ENCODE results near the gene ACO2. TPM values are rescaled to one million over a fixed set of nuclear protein-coding genes. Genes with fewer than 3 reads are reported as not detected.
A peak's percentile ranks its signal among the peaks of the same experiment; 100 is the strongest.

The ACO2 gene
- total RNA-seq, 6 donors from 2014 or later: 51.3 to 102 (median 83.4) TPM

GRCh38 chr22:41573677-41574076 is 104.8 kb downstream of the ACO2 start:
- no peak for TF ChIP-seq POLR2A (IDR thresholded peaks at IDR 0.05)
- no peak for TF ChIP-seq CTCF (IDR thresholded peaks at IDR 0.05)
- TF ChIP-seq EP300 (IDR thresholded peaks at IDR 0.05): no peak
- TF ChIP-seq POLR2AphosphoS5 (IDR thresholded peaks at IDR 0.05): no peak
- no peaks in the 10 kb centered on the region for H3K9me3 ChIP-seq

GRCh38 chr22:41574847-41575381 is 106.0 kb downstream of the ACO2 start:
- H3K27ac ChIP-seq: peak overlapping the region in 3 of 4 donors; percentile 13 to 56 (median 53)
- DNase-seq (peak; percentile 27 to 87), ATAC-seq (ENCODE audit: low FRiP score in 2 of 2) (peak; percentile 23 to 63)
- no peaks in the 10 kb centered on the region for H3K9me3 ChIP-seq
- no peak overlapping the region for H3K4me3 ChIP-seq
- peaks cover 0 to 52% (median 46%) of the 10 kb centered on the region in 4 donors for H3K36me3 ChIP-seq
- no peak for TF ChIP-seq POLR2AphosphoS5 (IDR thresholded peaks at IDR 0.05)
- TF ChIP-seq EP300 (IDR thresholded peaks at IDR 0.05): no peak
- TF ChIP-seq CTCF (IDR thresholded peaks at IDR 0.05): no peak
- no peak for TF ChIP-seq POLR2A (IDR thresholded peaks at IDR 0.05)
- WGBS, 2 donors: 60 to 80% methylated on average over 4 to 24 of the region's 26 CpGs
- H3K4me1 ChIP-seq: no peaks in the 10 kb centered on the region
- H3K27me3 ChIP-seq: no peaks in the 10 kb centered on the region

More at GRCh38 chr22:41573677-41574076, 104.8 kb downstream of the ACO2 start:
- H3K36me3 ChIP-seq: peaks cover 0 to 40% (median 33%) of the 10 kb centered on the region in 4 donors
- no peak for DNase-seq
- no peak overlapping the region for H3K27ac ChIP-seq
- WGBS, 2 donors: 91 to 94% methylated on average over 8 to 11 of the region's 11 CpGs
- ATAC-seq (ENCODE audit: low FRiP score in 2 of 2): no peak
- no peaks in the 10 kb centered on the region for H3K4me1 ChIP-seq
- H3K4me3 ChIP-seq: no peak overlapping the region
- no peaks in the 10 kb centered on the region for H3K27me3 ChIP-seq

GRCh38 chr22:41575533-41575932 is 106.6 kb downstream of the ACO2 start:
- DNase-seq: peak in 1 of 2 donors; percentile 81
- peak in 1 of 2 donors; percentile 6 for ATAC-seq (ENCODE audit: low FRiP score in 2 of 2)
- Histone ChIP-seq H3K4me3 (no peak overlapping the region), H3K27me3 (no peaks in the 10 kb centered on the region), H3K36me3 (peaks cover 0 to 58% (median 51%) of the 10 kb centered on the region in 4 donors), H3K4me1 (no peaks in the 10 kb centered on the region), H3K9me3 (no peaks in the 10 kb centered on the region), H3K27ac (peak overlapping the region in 1 of 4 donors; percentile 56)
- WGBS, 2 donors: 94% methylated on average over 12 of the region's 15 CpGs; no CpG with 5 or more reads in 1 of the 2 donors
- TF ChIP-seq CTCF (IDR thresholded peaks at IDR 0.05) (no peak), POLR2AphosphoS5 (IDR thresholded peaks at IDR 0.05) (no peak), POLR2A (IDR thresholded peaks at IDR 0.05) (no peak), EP300 (IDR thresholded peaks at IDR 0.05) (no peak)

GRCh38 chr22:41576877-41577276 is 108.0 kb downstream of the ACO2 start:
- Histone ChIP-seq H3K27ac (no peak overlapping the region), H3K27me3 (no peaks in the 10 kb centered on the region), H3K4me1 (no peaks in the 10 kb centered on the region), H3K9me3 (no peaks in the 10 kb centered on the region), H3K4me3 (no peak overlapping the region), H3K36me3 (peaks cover 0 to 68% (median 57%) of the 10 kb centered on the region in 4 donors)
- DNase-seq (peak in 1 of 2 donors; percentile 32), ATAC-seq (ENCODE audit: low FRiP score in 2 of 2) (peak in 1 of 2 donors; percentile 16)
- 78 to 88% methylated on average over 5 to 9 of the region's 9 CpGs for WGBS, 2 donors
- TF ChIP-seq EP300 (IDR thresholded peaks at IDR 0.05) (no peak), POLR2AphosphoS5 (IDR thresholded peaks at IDR 0.05) (no peak), CTCF (IDR thresholded peaks at IDR 0.05) (peak in 5 of 6 experiments; percentile 14 to 66 (median 51)), POLR2A (IDR thresholded peaks at IDR 0.05) (no peak)

GRCh38 chr22:41578114-41578513 is 109.2 kb downstream of the ACO2 start:
- Histone ChIP-seq H3K36me3 (peaks cover 3 to 81% (median 66%) of the 10 kb centered on the region in 4 donors), H3K9me3 (no peaks in the 10 kb centered on the region), H3K27ac (no peak overlapping the region), H3K4me1 (no peaks in the 10 kb centered on the region), H3K4me3 (no peak overlapping the region), H3K27me3 (no peaks in the 10 kb centered on the region)
- ATAC-seq (ENCODE audit: low FRiP score in 2 of 2) (no peak), DNase-seq (no peak)
- 88 to 99% methylated on average over 8 of the region's 8 CpGs for WGBS, 2 donors
- no peak for TF ChIP-seq POLR2A (IDR thresholded peaks at IDR 0.05)
- no peak for TF ChIP-seq CTCF (IDR thresholded peaks at IDR 0.05)
- TF ChIP-seq EP300 (IDR thresholded peaks at IDR 0.05): no peak
- TF ChIP-seq POLR2AphosphoS5 (IDR thresholded peaks at IDR 0.05): no peak

Measured in upper lobe of left lung (tissue), 6 donors.